ENCODE results near the gene ALDH9A1.

Gene ALDH9A1

DNA sequence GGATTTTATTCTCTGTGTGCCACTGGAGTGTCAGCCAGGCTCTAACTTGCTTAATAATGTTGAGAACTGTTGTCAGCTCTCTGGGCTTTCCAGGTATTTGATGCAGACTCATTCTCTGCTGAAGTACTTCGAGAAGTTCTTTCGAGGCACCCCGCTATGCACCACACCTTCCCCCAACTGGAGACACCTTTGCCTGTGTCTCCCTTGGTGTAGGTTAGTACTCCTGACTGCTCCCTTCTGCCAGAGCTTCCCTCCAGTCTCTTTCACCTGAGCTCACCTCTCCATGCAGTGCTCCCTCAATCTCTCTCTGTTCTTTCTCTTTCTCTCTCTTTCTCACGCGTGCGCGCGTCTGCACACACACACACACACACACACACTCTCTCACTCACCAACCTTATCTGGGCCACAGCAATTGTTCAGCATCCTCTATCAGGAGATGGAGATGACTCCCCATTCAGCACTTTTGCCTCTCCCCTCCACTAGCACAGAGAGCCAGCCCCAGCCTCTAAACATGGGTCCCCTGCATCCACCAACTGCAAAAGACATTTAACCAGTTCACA lies 81.3 kb downstream of the ALDH9A1 start:
- no peak for DNase-seq

DNA sequence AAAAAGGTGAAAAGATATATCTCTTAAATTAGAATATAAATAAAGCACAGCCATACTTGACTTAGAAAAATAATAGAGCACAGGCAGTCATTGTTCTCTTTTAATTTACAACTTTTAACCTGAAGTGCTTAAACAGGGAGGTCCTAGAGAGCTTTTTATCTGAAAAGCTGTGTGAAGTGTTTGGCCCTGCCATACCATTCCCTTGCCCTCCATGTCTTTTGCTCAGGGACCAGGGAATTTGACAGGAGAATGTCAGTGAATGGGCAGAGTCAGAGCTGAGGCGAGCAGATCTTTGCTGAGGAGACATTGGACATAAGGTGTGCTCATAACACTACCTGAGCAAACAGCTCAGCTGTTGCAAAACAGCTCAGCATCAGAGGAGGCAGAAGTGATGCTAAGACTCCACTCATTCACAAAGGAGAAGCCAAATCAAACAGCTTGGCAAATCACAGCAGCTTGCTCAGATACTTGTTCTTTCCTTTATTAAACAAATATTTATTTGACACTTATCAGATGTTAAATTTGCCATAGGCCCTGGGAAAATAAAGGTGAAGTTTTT lies 82.2 kb downstream of the ALDH9A1 start:
- DNase-seq, result no peak
